ENCODE results near the gene DGKZ.

GRCh38 chr11:46427364-46427763 lies 80.1 kb downstream of the DGKZ start:
- TF ChIP-seq POLR2A (IDR thresholded peaks at IDR 0.05) (no peak), POLR2AphosphoS5 (IDR thresholded peaks at IDR 0.05) (no peak), CTCF (IDR thresholded peaks at IDR 0.05) (no peak), EP300 (IDR thresholded peaks at IDR 0.05) (no peak)

Data from sigmoid colon (tissue), 4 donors.